ENCODE results near the gene RAD9A.
A peak's percentile ranks its signal among the peaks of the same experiment; 100 is the strongest.

RAD9A gene

DNA sequence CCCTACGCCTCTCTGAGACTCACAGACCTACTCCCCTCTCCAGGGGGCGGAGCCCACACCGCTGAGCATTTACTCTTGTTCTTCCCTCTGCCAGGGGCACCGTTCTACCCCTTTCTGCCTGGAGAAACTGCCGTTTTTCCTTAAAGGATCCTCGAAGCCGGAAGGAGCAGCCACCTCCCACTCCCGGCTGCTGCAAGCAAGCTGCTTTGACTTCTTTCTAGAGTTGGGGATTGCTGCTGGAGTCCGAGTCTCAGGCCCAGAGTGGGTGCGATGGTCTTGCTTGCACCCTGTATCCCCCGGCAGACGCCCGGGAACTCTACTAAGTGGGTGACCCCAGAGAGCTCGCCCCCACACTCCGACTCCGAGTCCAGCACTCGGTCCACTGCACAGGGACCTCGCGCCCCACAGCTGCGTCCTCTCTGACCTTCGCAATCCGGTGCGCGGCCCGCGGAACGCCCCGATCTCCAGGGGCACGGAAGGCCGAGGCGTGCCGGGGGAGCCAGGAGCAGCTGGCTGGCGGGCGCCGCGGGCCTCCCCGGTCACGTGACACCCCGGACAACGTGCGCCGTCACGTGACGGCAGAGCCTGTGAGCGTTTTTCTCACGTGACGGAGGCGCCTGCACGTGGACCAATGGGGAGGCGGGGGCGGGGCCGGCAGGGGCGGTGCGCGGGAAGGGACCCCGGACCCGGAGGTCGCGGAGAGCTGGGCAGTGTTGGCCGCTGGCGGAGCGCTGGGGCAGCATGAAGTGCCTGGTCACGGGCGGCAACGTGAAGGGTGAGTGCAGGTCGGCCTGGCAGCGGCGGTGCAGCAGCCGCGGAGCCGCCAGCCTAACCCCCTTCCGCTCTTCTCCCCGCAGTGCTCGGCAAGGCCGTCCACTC, at the start of gene RAD9A:
Gene RAD9A (plus strand): TSS at position 683 of the 879 bp plus-strand sequence. CDS start 59 bp downstream, at position 742.
- peak; percentile 65 for DNase-seq

DNA sequence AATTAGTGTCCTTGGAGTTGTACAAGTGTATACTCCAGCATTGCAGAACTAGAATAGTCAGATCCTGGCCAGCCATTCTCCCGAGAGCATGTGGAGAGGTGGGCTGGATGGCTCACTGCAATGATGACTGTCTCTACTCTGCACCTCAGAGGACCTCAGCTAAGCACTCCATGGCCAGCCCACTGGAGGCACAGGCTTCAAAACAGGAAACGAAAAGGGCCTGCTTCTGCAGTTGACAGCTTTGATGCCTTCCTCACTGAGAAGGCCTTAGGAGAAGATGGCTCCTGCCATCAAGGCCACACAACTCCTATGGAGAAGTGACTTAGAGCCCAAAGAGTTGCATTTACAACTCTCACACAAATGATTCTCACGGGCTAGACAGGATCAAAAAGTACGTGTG, 47.5 kb upstream of the RAD9A start:
- DNase-seq, result no peak

- DNase-seq, result no peak
Observed at GRCh38 chr11:67345247-67345919, 46.4 kb upstream of the RAD9A start.

GRCh38 chr11:67345920-67346819, 45.6 kb upstream of the RAD9A start:
- no peak for DNase-seq

- peak; percentile 73 for DNase-seq
Observed at GRCh38 chr11:67347964-67348749, 43.6 kb upstream of the RAD9A start.

DNA sequence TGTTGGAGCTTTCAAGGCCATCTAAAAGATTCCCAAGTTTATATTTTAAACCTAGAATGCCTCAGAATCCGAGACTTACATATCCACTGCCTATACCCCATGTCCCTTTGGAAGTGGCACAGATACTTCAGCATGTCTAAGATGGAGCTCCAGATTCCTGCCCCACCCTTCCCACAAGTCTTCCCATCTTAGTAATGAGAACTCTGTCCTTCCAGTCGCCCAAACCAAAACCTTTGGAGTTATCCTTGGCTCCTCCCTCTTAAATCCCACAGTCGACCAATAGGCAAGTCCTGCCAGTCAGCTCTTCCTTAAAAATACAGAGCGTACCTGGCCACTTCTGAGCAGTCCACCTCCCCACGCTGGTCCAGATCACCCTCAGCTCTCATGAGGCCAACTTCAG, 42.8 kb upstream of the RAD9A start:
- DNase-seq, result no peak

GRCh38 chr11:67349457-67349856, 42.3 kb upstream of the RAD9A start:
- DNase-seq, result no peak

DNA sequence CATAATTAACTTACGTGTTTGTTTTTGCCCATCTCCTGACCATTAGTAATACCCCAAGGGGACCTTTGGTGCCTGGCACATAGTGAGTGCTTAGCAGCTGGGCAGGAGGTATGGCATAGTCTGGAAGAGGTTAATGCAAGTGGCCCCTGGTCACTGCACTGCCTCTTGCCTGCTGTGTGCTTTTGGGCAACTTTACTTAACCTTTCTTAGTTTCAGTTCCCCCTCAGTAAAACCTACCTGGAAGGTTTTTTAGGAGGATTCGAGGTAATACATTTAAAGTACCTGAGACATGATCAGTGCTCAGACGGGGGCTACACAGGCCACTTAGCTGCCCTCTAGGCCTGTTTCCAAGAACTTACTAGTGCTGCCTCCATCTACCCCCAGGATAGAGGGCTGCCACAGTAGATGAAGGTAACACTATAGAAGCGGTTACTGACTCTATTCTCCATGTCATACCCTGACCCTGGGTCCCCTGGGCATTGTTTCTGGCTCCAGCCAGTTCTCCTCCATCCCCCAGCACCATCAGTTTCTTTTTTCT, 41.8 kb upstream of the RAD9A start:
- no peak for DNase-seq

GRCh38 chr11:67351275-67352005, 40.3 kb upstream of the RAD9A start:
- DNase-seq, result no peak

- no peak for DNase-seq
Observed at GRCh38 chr11:67352546-67353316, 39.1 kb upstream of the RAD9A start.

GRCh38 chr11:67353317-67354074, 38.3 kb upstream of the RAD9A start, which contains the start of gene POLD4:
Gene POLD4 (minus strand): TSS chr11:67353546. CDS start chr11:67353399, 147 bp downstream.
- peak; percentile 67 for DNase-seq

- no peak for DNase-seq
Observed at GRCh38 chr11:67354075-67355022, 37.4 kb upstream of the RAD9A start.

GRCh38 chr11:67355023-67355793, 36.6 kb upstream of the RAD9A start:
- DNase-seq, result no peak

GRCh38 chr11:67355794-67356386, 35.9 kb upstream of the RAD9A start:
- DNase-seq, result no peak

DNA sequence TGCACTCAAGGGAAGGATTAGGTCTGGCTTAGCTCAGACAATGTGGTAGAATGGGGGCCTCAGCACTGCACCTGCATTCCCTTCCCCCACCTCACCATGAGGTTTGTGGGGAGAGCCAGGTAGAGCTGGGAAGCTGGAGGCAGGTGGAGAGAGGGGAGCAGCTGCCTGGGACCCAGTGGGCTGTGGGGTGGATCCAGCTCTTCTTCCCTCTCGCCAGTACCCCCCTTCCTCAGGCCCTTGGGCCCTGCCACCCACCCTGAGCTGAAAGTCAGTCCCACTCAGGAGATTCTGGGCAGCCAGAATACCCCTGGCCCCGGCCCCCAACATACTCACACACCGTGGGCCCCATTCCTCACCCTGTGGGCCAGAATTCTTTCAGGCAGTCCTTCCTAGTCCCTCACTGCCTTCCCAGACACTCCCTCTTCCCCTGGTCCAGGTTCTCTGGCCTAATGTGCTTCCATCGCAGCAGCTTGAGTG, 35.4 kb upstream of the RAD9A start:
- no peak for DNase-seq

DNA sequence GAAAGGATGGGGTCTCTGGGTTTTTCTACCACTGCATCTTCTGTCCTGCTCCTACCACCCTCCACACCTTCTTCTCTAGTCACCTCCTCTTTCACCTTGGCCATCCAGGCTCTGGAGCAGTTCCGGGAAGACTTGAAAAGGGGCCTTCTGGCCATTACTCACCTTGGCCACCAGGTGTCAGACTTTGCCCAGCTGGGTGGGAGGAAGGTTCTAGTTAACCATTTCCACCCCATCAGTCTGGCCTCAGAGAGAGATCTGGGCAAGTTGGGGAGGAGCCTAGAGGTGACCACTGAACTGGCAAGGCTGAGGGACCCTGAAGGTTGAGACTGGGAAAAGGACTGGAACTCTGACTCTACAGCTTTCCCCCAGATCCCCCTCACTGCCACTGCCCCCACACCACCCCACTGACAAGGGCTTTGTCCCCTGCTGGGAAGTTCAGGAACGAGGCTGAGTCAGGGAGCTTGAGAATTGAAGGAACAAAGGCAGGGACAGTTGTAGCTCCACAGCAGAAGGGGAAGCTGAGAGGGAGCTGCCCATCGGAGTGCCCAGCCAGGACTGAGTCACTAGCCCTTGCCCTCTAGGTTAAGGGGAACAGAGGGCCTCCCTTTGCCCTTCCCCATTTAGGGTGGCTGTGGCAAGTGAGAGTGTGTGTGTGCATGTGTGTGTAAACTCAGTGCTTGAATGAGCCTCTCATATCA, 34.8 kb upstream of the RAD9A start:
- DNase-seq, result peak; percentile 60
